Measurements from ENCODE around the gene KCTD13.

The KCTD13 gene

DNA sequence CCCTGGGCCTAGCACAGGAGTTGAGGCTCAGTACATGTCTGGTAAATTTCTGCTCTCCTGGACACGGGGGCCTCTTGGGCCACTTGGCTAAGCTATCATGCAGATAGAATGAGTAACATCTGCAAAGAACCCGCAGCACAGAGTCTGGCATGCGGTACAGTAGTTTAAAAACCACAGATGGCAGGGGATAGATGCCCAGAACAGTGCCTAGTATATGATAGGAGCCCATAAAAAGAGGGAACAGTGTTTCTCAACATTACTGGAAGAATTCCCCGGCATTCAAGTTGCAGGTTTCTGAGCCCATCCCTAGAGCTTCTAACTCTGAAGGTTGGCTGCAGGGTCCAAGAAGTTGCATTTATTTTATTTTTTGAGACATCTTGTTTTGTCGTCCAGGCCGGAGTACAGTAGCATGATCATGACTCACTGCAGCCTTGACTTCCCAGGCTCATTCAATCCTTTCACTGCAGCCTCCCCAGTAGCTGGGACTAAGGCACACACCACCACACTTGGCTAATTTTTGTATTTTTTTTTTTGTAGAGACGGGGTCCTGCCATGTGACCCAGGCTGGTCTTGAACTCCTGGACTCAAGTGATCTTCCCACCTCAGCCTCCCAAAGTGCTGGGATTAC, 68.8 kb downstream of the KCTD13 start:
- Histone ChIP-seq H3K27me3 (ENCODE audit: control insufficient read depth in 1 of 2, insufficient read depth in 2 of 2, low read length in 2 of 2) (no peaks in the 10 kb centered on the region), H3K4me1 (ENCODE audit: insufficient read depth, low read length) (peaks cover 17% of the 10 kb centered on the region), H3K4me3 (ENCODE audit: low read depth in 1 of 2, low read length in 2 of 2) (no peak overlapping the region), H3K9ac (ENCODE audit: low read length) (no peak overlapping the region), H3K27ac (ENCODE audit: low read depth, low read length) (no peak overlapping the region), H3K36me3 (ENCODE audit: insufficient read depth, low read length) (peaks cover 31% of the 10 kb centered on the region), H3K9me3 (ENCODE audit: low read length) (no peaks in the 10 kb centered on the region)

All from muscle layer of colon (tissue), 2 donors.